Left lung (tissue), 10 donors: ENCODE data around the gene FGF14. TPM values are rescaled to one million over a fixed set of nuclear protein-coding genes. Genes with fewer than 3 reads are reported as not detected.

Experiments used
- ATAC-seq: fragments of 200-7000 bp; cut with Tn5 transposase; one replicate; pipeline ENCODE4 v1.9.1; 2020; ENCODE audit warnings: moderate library complexity
- DNase-seq, 4 donors: peaks; one replicate each; pipeline ENCODE4 v3.0.0-alpha.2; 2013 to 2020
- H3K27ac ChIP-seq, 2 donors: fragments of 200-600 bp; sonication (generic) in 1 of 2; one replicate each; pipeline versions ENCODE4 v1.5.0 to v1.8.0; 2020 to 2021
- H3K27me3 ChIP-seq, 2 donors: fragments of 200-600 bp; sonication (generic) in 1 of 2; one replicate each; pipeline versions ENCODE4 v1.5.0 to v1.8.0; 2020 to 2021
- H3K36me3 ChIP-seq, 2 donors: fragments of 200-600 bp; sonication (generic) in 1 of 2; one replicate each; pipeline versions ENCODE4 v1.5.0 to v1.8.0; 2020 to 2021
- H3K4me1 ChIP-seq, 2 donors: fragments of 200-600 bp; one replicate each; pipeline ENCODE4 v1.8.0; 2021
- H3K4me3 ChIP-seq, 2 donors: fragments of 200-600 bp; sonication (generic) in 1 of 2; one replicate each; pipeline versions ENCODE4 v1.5.0 to v1.8.0; 2020 to 2021; ENCODE audit warnings: mild to moderate bottlenecking in 1 of 2
- H3K9me3 ChIP-seq, 2 donors: fragments of 200-600 bp; sonication (generic) in 1 of 2; one replicate each; pipeline versions ENCODE4 v1.5.0 to v1.8.0; 2020 to 2021
- intact Hi-C, 2 donors: fragments of 100-400 bp; cut with DNase I; formaldehyde crosslinking; loops; one replicate each; pipeline versions ENCODE4 v1.11.2 to v1.14.2; 2022
- polyA plus RNA-seq, 6 donors: library from polyadenylated mRNA; unstranded; fragments of 120-200 nt; gene quantifications; one replicate each; pipeline ENCODE4 v1.2.1, GENCODE V29; 2013; ENCODE audit not compliant: insufficient read length in 6 of 6
- total RNA-seq, 2 donors: library from RNA; stranded (reverse); fragmentation: NEBNext Ultra II Directional; extraction: Animal tissue kit (Norgen Biotek cat#: 25700); gene quantifications; one replicate each; pipeline ENCODE4 v1.2.1, GENCODE V29; 2021
- TF ChIP-seq, protein P1 (sequence below), 2 donors: fragments of 200-600 bp; sonication (generic) in 1 of 2; IDR thresholded peaks; one replicate each; pipeline versions ENCODE4 v1.5.0 to v1.8.0; 2021; ENCODE audit warnings: antibody characterized with exemption in 2 of 2
- donor health status: DM: no; HTN: yes; CAD: no.
- donor health status: DM: no; HTN: no; CAD: no.

The FGF14 gene
- total and polyA plus RNA-seq, 8 donors = 0.45 to 3.4 (median 0.78) TPM

- no peaks in the 10 kb centered on the region for H3K9me3 ChIP-seq
- no peaks in the 10 kb centered on the region for H3K4me1 ChIP-seq
- H3K27ac ChIP-seq = no peak overlapping the region
- no peaks in the 10 kb centered on the region for H3K27me3 ChIP-seq
- intact Hi-C loops = no loop called here
- TF ChIP-seq, protein P1, sequence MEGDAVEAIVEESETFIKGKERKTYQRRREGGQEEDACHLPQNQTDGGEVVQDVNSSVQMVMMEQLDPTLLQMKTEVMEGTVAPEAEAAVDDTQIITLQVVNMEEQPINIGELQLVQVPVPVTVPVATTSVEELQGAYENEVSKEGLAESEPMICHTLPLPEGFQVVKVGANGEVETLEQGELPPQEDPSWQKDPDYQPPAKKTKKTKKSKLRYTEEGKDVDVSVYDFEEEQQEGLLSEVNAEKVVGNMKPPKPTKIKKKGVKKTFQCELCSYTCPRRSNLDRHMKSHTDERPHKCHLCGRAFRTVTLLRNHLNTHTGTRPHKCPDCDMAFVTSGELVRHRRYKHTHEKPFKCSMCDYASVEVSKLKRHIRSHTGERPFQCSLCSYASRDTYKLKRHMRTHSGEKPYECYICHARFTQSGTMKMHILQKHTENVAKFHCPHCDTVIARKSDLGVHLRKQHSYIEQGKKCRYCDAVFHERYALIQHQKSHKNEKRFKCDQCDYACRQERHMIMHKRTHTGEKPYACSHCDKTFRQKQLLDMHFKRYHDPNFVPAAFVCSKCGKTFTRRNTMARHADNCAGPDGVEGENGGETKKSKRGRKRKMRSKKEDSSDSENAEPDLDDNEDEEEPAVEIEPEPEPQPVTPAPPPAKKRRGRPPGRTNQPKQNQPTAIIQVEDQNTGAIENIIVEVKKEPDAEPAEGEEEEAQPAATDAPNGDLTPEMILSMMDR (IDR thresholded peaks at IDR 0.05) = no peak
- ATAC-seq (no peak), DNase-seq (no peak)
- no peak overlapping the region for H3K4me3 ChIP-seq
- no peaks in the 10 kb centered on the region for H3K36me3 ChIP-seq
These were observed 584.0 kb downstream of the FGF14 start for GRCh38 chr13:101817898-101818297.

- DNase-seq (no peak), ATAC-seq (no peak)
- no peaks in the 10 kb centered on the region for H3K27me3 ChIP-seq
- no peak overlapping the region for H3K27ac ChIP-seq
- intact Hi-C loops = no loop called here
- no peak overlapping the region for H3K4me3 ChIP-seq
- TF ChIP-seq, protein P1 (IDR thresholded peaks at IDR 0.05) = no peak
- H3K36me3 ChIP-seq = no peaks in the 10 kb centered on the region
- no peaks in the 10 kb centered on the region for H3K9me3 ChIP-seq
- no peaks in the 10 kb centered on the region for H3K4me1 ChIP-seq
These were observed 590.0 kb downstream of the FGF14 start for GRCh38 chr13:101811881-101812280.

DNA sequence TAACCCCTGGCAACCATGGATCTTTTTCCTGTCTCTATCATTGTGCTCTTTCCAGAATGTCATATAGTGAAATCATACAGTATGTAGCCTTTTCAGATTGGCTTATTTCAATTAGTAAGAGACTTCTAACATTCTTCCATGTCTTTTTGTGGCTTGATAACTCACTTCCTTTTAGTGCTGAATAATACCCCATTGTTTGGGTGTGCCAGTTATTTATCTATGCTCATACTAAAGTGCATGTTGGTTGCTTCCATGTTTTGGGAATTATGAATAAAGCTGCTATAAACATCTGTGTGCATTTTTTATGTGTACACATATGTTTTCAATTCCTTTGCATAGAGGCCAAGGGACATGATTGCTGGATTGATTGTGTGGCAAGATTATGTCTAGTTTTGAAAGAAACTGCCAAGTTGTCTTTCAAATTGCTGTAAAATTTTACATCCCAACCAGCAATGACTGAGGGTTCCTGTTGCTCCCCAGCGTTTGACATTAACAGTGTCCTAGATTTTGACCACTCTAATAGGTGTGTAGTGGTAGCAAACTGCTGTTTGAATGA is 590.5 kb downstream of the FGF14 start:
- Histone ChIP-seq H3K4me1 (no peaks in the 10 kb centered on the region), H3K27ac (no peak overlapping the region), H3K36me3 (no peaks in the 10 kb centered on the region), H3K9me3 (no peaks in the 10 kb centered on the region), H3K27me3 (no peaks in the 10 kb centered on the region), H3K4me3 (no peak overlapping the region)
- DNase-seq (no peak), ATAC-seq (no peak)
- TF ChIP-seq, protein P1 (IDR thresholded peaks at IDR 0.05) = no peak
- intact Hi-C loops = no loop called here

- Histone ChIP-seq H3K27me3 (no peaks in the 10 kb centered on the region), H3K4me1 (no peaks in the 10 kb centered on the region), H3K9me3 (no peaks in the 10 kb centered on the region), H3K36me3 (no peaks in the 10 kb centered on the region), H3K27ac (no peak overlapping the region), H3K4me3 (no peak overlapping the region)
- ATAC-seq (no peak), DNase-seq (no peak)
- TF ChIP-seq, protein P1 (IDR thresholded peaks at IDR 0.05) = no peak
- intact Hi-C loops = no loop called here
These were observed 602.7 kb downstream of the FGF14 start for GRCh38 chr13:101799196-101799595.

GRCh38 chr13:101798437-101798836 is 603.4 kb downstream of the FGF14 start:
- Histone ChIP-seq H3K4me1 (no peaks in the 10 kb centered on the region), H3K27ac (no peak overlapping the region), H3K36me3 (no peaks in the 10 kb centered on the region), H3K27me3 (no peaks in the 10 kb centered on the region), H3K9me3 (no peaks in the 10 kb centered on the region), H3K4me3 (no peak overlapping the region)
- ATAC-seq = no peak
- no peak for DNase-seq
- TF ChIP-seq, protein P1 (IDR thresholded peaks at IDR 0.05) = no peak
- intact Hi-C loops = no loop called here
